Erythroblast (primary cell): ENCODE data around the gene CLTCL1.

Source experiments
- DNase-seq, 2 experiments: peaks; one replicate each; lab custom pipeline; 2025; lab: John Stamatoyannopoulos, UW
- GATA1 ChIP-seq: IDR thresholded peaks from 2 replicates; pipeline ENCODE4 v1.6.1; 2011; ENCODE audit warnings: low read depth, mild to moderate bottlenecking, control low read depth, low read length, moderate library complexity
- POLR2A ChIP-seq: IDR thresholded peaks from 2 replicates; pipeline ENCODE4 v1.6.1; 2011; ENCODE audit warnings: mild to moderate bottlenecking, low read length

CLTCL1 gene

DNA sequence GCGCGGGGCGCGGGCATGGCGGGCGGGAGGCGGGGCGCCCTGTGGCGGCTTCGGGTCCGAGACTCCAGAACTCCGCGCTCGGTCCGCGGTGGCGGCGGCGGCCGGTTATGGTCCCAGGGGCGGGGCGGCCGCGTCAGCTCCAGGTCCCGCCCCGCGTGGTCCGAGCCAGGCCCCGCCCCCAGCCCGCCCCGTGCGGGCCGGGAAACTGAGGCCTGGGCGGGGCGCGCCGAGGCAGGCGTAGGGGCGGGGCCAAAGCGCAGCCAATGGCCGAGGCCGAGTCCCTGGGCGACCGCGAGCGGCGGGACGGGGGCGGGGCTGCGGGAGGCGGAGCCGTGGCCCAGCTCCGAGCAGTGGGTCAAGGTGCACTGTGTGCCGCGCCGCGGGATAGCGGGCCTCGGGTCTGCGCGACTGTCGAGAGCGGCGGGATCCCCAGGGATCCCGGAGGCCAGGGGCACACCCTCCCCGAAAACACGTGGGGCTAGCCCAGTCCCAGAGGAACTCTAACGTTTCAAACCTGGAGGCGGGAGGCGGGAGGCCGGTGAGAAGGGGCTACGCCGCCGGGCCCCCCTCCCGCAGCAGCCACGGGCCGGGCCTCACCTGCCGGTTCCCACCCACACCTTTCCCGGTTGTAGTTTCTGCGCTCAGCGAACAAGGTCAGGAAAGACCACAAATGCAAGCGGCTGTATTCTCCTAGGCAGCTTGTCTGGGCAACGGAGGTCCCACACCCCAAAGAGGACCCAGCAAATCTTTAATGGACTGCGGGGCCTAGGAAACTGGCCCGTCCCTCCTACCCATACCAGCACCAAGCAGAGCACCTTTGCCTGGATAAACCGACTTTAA, 112.6 kb downstream of the CLTCL1 start, which contains the start of gene SLC25A1:
Gene SLC25A1, minus strand, starts transcription at position 80 of the 840 bp plus-strand sequence. Its CDS starts 63 bp downstream, at position 17.
- DNase-seq, result peak; percentile 88 to 93

DNA sequence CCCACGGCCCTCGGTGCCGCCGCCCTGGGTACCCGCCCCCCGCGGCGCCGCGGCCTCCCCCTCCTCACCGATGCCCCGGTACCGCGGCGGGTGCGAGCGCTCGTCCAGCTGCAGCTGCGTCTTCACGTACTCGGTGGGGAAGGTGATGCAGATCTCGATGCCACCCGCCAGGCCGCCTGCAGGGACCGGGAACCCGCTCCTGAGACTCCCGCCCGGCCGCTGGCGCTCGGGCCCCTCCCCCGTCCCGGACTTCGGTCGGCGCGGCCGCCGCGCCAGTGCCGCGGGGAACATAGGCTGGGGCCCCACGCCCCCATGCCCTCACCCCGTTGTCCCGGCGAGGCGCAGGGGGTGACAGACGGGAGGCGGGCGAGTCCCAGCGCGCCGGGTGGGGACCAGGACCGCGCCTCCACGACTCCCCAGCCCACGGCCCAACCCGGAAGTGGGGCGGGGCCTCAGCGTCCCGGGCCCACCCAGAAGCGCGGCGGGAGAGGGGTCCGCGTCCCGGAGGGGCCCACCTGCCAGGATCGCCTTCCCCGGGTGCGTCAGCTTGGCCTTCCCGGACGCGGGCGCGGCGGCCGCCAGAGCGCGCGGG, 113.4 kb downstream of the CLTCL1 start:
- DNase-seq, result peak; percentile 77 to 83
- TF ChIP-seq GATA1 (no peak), POLR2A (no peak)

More for the DNA sequence above, 112.6 kb downstream of the CLTCL1 start, which contains the start of gene SLC25A1:
- TF ChIP-seq GATA1, result no peak
- TF ChIP-seq POLR2A, result peak; percentile 43

DNA sequence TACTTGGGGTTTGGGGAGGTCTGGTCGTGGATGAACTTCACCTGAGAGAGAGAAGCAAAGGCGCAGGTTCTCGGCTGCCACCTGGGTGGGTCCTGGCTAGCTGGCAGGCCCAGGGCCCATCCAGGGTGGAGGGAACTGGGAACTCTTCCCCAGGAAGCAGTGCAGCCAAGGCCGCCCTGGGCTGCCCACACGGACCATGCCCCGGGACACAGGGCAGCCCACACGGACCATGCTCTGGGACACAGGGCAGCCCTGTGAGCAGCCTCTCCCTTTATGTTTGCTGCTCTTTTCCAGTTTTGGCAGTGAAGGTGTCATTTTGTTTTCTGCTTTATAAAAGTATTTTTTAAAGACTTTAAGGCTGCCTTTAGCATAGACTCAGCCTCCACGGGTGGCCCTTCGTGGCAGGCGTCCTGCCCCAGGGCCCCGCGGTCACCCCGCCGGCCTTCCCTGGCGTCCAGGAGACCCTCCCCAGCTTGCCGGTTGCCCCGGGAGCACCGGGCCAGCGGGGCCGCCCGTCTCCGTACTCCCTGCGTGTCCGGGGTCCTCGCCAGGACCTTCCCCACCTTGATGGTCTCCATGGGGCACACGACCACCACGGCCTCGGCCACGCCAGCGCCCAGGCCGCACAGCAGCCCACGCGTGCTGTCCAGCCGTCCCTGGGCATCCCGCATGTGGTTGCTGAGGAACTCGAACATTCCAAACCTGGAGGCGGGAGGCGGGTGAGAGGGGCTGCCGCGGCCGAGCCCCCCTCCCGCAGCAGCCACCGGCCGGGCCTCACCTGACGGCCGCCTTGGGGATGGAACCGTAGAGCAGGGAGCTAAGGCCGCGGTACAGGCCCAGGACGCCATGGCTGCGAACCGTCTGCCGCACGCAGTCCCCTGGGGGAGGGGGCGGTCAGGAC, 114.1 kb downstream of the CLTCL1 start:
- no peak for DNase-seq
- TF ChIP-seq POLR2A (no peak), GATA1 (no peak)

DNA sequence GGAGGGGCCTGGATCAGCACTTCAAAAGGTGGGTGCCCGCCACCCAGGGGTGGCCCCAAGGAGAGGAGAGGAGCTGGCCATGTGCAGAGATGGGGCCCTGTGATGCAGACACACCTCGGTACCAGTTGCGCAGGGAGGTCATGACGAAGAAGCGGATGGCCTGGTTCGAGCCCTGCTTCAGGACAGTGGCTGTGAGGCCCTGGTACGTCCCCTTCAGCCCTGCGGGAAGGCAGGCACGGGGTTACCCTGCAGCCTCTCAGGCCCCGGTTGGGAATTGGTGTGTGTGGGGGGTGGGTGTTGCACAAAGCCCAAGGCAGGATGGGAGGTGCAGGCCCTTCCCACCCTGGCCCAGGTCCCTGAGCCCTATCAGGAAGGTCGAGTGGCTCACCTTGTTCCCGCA, 114.8 kb downstream of the CLTCL1 start:
- TF ChIP-seq POLR2A (no peak), GATA1 (no peak)
- DNase-seq, result no peak

DNA sequence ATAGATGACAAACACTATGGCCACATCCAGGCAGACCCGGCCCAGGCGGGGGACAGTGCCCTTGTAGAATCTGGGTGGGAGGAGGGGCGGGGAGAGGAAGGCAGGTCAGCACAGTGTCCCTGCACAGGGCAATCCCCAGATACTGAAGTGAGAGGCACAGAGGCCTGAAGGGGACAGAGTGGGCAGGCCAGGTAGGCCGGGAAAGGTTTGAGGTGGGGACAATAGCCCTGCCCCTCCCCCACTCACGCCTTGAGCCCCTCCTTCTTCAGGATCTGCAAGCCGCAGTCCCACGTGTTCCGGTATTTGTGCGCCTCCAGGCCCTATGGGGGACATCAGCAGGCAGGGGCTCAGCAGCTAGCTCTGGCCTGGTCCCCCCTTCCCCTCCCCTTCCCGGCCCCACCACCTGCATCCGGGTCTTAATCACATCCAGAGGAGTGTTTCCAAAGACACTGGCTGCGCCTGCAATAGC, 115.3 kb downstream of the CLTCL1 start:
- DNase-seq, result no peak
- peak; percentile 5 for TF ChIP-seq POLR2A
- TF ChIP-seq GATA1, result no peak

DNA sequence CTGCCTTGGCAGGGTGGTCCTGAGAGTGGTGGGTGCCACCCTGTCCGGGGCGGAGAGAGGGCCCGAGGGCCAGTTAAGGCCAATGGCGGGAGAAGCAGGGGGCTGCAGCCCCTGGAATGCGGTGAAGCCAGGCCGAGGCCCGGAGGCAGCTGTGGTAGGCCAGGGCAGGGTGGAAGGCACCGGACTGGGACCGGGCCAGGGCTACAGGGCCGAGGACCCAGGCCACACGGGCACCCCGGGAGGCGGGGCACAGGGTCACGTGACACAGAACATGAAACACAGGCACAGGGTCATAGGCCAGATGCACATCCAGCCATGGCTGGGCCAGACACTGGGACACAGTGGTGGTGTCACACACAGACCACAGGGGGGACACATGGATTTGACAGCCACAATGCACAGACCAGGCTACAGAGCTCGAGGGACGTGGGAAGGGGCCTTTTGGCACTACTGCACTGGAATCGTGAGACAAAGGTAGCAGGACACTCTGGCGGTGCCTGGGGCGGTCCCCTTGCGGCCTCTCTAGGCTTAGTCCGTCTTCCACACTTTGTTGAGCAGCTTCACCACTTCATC, 115.8 kb downstream of the CLTCL1 start:
- DNase-seq, result no peak
- TF ChIP-seq POLR2A, result no peak
- no peak for TF ChIP-seq GATA1

DNA sequence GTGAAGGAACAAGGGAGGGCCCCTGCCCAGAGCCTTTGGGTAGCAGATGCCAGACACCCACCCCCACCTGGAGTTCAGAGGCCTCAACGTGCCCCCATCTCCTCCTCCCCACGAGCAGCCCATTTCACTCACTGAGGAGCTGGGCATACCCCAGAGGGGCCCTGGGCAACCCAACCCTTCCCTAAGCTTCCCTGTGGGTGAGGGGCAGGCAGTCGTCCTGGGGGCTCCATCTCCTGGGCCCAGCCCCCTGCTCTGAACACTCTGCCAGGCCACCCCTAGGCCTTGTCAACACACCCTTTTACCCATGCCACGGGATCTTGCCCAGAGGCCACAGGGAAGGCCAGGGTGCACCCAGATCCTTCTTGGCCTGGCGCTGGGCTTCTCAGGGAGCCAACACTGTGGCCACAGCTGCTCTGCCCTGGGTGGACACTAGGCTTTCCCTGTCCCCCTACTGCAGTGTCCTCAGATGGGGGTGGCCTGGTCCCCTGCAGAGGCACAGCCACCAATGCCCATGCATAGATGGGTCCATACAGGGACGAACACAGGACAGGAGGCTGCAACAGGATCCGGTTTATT, 116.4 kb downstream of the CLTCL1 start:
- DNase-seq, result no peak
- TF ChIP-seq POLR2A (no peak), GATA1 (no peak)

DNA sequence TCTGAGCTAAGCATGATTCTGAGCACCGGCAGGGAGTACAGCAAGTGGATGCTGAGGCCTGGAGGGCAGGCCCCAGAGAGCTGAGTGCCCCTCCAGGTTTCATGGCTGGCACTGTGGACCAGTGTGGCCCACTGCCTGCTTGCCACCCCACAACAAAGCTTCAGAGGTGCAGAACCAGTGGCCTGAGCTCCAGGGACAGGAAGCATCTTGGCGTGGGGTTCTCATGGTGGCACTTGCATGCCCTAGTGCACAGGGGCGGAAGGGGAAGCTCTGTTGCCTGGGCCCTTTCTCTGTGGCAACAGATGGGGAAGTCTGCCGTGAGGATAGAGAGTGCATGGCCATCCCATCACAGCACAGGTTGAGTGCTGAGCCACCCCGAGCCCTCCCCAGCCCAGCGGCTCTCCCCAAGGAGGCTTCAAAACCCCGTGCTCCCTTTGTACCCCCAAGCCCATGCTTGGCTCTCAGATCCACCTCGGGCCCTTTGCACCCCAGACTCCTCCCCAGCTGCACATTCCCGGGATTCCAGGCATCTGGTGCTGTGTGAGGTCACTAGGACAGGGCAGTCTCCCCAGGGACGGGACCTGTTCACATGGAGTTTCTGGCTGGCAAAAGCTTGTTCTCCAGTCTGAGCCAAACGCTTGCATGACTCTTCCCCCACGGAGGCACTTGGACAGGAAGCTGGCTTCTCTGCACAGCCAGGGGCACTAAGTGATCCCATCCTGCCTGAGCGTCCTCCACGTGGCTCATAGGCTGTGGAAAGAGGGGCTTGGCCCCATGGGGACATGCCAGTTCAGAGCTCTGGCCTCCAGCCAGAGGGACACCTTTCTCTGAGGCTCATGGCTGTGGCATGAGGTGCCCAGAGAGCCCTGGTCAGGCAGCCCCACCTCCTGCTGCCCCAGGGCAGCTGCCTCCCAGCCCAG, 117.2 kb downstream of the CLTCL1 start:
- TF ChIP-seq POLR2A (no peak), GATA1 (no peak)
- no peak for DNase-seq

DNA sequence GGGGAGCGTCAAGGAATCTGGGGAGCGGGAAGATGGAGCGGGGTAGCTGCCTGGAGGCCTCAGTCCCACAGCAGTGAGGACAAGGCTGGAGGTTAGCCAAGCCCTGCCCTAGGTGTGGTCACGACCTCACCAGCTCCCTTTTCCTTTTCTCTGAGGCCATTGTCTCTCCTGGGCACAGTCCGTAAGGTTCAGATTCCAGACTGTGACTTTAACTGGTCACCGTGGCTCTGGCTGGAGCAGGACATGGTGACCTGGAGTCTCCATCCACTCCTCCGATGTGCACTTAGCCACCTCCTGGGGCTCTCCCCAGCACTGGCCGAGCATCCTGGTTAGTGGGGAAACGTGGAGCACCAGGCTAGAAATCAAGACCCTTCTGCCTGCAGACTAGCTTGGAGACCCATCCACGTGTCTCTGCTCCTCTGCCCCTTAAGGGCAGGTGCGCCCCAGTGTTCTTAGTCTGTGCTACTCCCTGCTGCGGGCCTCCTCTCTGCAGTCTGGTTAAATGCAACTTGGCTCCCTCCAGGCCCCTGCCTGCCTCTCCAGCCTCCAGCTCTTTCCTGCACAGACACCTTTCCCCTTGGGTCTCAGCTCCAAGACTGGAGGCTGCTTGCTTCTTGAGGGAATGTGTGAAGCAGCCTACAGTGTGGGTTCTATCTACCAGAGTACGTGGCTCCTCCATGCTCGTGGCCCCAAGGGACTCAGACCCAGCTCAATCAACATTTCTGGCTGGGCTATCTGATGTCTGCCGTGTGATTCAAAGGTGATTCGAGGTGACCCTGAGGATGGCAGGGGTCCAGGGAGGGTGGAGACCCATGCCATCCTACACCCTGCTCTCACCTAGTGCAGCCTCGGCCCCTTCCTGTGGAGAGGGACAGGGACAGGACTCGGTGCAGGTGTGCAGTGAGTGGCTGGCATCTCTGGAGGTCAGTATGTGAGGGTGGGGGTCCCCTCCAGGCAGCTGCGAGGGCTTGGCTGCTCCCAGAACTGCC, 118.2 kb downstream of the CLTCL1 start:
- TF ChIP-seq GATA1, result no peak
- peak in 1 of 2 experiments; percentile 32 for DNase-seq

DNA sequence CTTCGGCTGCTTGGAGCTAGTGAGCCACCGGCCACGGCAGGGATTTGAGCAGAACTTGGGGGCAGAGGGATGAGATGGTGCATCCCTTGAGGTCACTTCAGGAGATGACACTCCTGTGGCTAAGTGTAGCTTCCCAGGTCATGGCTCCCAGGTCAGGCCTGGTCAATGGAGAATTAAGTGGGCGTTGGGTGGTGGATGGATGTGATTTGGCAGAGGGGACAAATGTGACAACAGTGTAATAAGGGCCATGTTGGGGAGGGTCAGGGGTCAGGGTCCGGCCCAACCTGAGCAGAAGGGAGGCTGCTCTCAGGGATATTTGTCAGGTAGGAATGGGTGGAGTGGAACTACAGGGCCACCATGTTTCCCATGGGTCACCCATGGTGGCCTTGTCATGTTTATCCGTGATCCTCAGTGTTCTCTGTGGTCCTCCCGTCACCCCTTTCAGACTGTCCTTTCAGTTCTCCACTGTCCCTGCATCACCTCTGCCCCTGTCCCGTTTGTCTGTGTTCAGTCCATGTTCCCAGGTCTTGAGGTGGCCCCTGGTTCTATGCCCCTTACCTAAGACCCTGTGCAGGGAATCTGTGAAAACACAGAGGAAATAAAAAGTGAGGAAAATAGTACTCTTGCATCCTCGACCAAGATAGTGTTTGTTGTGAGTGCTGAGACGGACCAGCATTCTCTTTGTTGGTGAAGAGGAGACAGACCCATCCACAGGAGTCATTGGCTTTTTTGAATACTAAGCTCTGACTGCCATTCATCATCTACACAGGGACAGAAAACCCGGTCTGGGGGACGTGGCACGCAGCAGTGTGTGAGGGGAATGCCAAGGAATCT, 119.1 kb downstream of the CLTCL1 start:
- TF ChIP-seq POLR2A (no peak), GATA1 (no peak)
- DNase-seq, result peak in 1 of 2 experiments; percentile 24
